SH-SY5Y (cell line): Measurements from ENCODE around the gene ERMN.

Experiments used
- GATA2 ChIP-seq: IDR thresholded peaks from 2 replicates; pipeline ENCODE4 v1.6.1; 2011; ENCODE audit warnings: mild to moderate bottlenecking, low read depth, low read length
- GATA3 ChIP-seq: IDR thresholded peaks from 2 replicates; pipeline ENCODE4 v1.6.1; 2011; ENCODE audit warnings: low read depth, mild to moderate bottlenecking, low read length, moderate library complexity

DNA sequence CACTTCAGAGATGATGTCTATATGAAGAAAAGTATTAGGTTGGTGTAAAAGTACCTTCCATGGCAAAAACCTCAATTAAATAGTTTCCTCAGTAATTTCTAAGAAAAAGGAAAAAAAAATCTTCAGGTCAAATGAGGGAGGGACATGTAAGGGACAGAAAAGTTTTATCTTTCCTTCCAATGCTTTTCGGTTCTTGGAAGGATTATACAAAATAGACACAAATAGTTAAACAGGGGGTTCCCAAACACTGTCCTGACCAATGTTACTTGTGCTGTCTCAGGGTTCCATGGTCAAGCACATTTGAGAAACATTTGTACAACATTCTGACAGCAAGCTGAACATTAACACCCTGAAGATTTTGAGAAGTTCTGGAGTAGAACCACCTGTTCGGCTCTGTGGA is 22.0 kb downstream of the ERMN start:
- no peak for TF ChIP-seq GATA3
- TF ChIP-seq GATA2 = no peak
